ENCODE data around the gene SPA17. TPM values are rescaled to one million over a fixed set of nuclear protein-coding genes. Genes with fewer than 3 reads are reported as not detected.

The SPA17 gene
- polyA plus RNA-seq (2013, experiment 1 of 2): 7.0 TPM
- polyA plus RNA-seq (2013, experiment 2 of 2): 6.7 TPM

DNA sequence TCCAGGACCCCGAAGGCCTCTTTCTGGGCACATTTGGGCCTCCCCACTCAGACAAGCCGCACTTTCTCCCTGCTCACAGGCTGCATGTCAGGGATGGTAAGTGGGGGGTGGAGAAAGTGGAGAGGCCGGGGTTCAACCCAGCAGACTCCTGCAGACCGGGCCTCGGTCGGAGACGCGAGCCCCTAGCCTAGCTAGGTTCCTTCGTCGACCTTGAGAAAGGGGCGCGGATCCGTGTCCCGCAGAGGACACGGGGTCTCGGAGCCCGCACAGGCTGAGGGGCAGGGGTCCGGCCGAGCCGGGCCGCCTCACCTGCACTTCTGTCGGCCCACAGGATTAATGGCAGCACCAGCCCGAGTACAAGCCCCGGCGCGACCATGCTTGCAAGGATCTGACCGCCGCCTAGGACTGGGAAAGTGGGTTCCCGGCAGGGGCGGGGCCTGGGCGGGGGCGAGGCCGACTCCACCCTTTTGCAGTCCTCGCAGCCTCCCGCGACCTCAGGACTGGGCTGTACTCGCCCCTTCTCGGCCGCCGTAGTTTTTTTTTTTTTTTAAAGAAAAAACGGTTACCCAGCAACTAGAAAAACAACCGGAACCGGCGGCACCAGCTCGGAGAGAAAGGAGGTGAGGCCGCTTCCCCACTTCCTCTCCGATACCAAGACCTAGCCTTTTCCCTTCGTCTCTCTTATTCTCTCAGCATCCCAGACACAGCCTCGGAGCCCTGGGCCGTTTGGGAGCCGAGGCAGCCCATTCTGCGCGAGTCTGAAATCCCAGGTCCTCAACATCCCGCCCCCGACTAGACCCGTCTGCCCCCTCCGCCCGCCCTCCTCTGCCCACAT is at the start of gene SPA17, which contains the start of gene SIAE:
Gene SPA17 (plus strand): TSS at position 572 of the 835 bp plus-strand sequence. CDS start 1,361 bp downstream, outside the sequence.
Gene SIAE (minus strand): TSS at position 407 of the 835 bp plus-strand sequence. CDS start 31 bp downstream, at position 376.
- no CpG with 5 or more reads among the region's 58 CpGs for WGBS (ENCODE audit: extremely low coverage, insufficient coverage, low lambda C conversion rate)
- Histone ChIP-seq H2BK15ac (replicated peaks; ENCODE audit: low read depth) (no peak within 1 kb of the TSS), H3K9ac (ENCODE audit: low read length) (peak within 1 kb of the TSS; percentile 67), H3K36me3 (ENCODE audit: control insufficient read depth, insufficient read depth, low read length) (no peaks in the 10 kb centered on the region), H3K27ac (ENCODE audit: low read depth, low read length) (no peak within 1 kb of the TSS), H2BK120ac (ENCODE audit: low read depth, low read length) (no peak within 1 kb of the TSS), H3K4ac (ENCODE audit: low read depth, low read length) (no peak within 1 kb of the TSS), H3K23ac (ENCODE audit: low read length) (no peak within 1 kb of the TSS), H3K79me2 (ENCODE audit: control insufficient read depth, insufficient read depth, low read length) (no peaks in the 10 kb centered on the region), H4K5ac (ENCODE audit: low read length) (peak within 1 kb of the TSS; percentile 56), H4K8ac (ENCODE audit: low read depth, low read length) (peak within 1 kb of the TSS; percentile 99), H3K18ac (ENCODE audit: low read length) (peak within 1 kb of the TSS; percentile 73), H3K4me1 (ENCODE audit: control insufficient read depth, low read depth, low read length) (no peaks in the 10 kb centered on the region), H3K27me3 (ENCODE audit: insufficient read depth, low read length, poor library complexity) (peaks cover 5% of the 10 kb centered on the region), H3K4me3 (ENCODE audit: low read length) (peak within 1 kb of the TSS; percentile 85), H3K56ac (ENCODE audit: low read length) (peak within 1 kb of the TSS; percentile 90), H3K4me2 (ENCODE audit: low read length) (peak within 1 kb of the TSS; percentile 66), H2BK5ac (ENCODE audit: low read length) (no peak within 1 kb of the TSS), H3K79me1 (ENCODE audit: low read length) (no peaks in the 10 kb centered on the region), H2AK5ac (ENCODE audit: low read length) (no peak within 1 kb of the TSS)
- DNase-seq: peak; percentile 98

GRCh38 chr11:124625504-124626168 is 48.1 kb upstream of the SPA17 start:
- no peak overlapping the region for H3K23ac ChIP-seq (ENCODE audit: low read length)
- H2AK5ac ChIP-seq (ENCODE audit: low read length): no peak overlapping the region
- H4K8ac ChIP-seq (ENCODE audit: low read depth, low read length): no peak overlapping the region
- H2BK15ac ChIP-seq (replicated peaks; ENCODE audit: low read depth): no peak overlapping the region
- no peak overlapping the region for H3K4me2 ChIP-seq (ENCODE audit: low read length)
- no peak overlapping the region for H3K4me3 ChIP-seq (ENCODE audit: low read length)
- peaks cover 3% of the 10 kb centered on the region for H3K36me3 ChIP-seq (ENCODE audit: control insufficient read depth, insufficient read depth, low read length)
- H3K79me1 ChIP-seq (ENCODE audit: low read length): peaks cover 7% of the 10 kb centered on the region
- H3K18ac ChIP-seq (ENCODE audit: low read length): no peak overlapping the region
- DNase-seq: no peak
- H3K27ac ChIP-seq (ENCODE audit: low read depth, low read length): no peak overlapping the region
- H4K5ac ChIP-seq (ENCODE audit: low read length): no peak overlapping the region
- no peak overlapping the region for H3K56ac ChIP-seq (ENCODE audit: low read length)
- no peak overlapping the region for H2BK5ac ChIP-seq (ENCODE audit: low read length)
- H3K4ac ChIP-seq (ENCODE audit: low read depth, low read length): no peak overlapping the region
- H2BK120ac ChIP-seq (ENCODE audit: low read depth, low read length): no peak overlapping the region
- no peaks in the 10 kb centered on the region for H3K27me3 ChIP-seq (ENCODE audit: insufficient read depth, low read length, poor library complexity)
- peaks cover 9% of the 10 kb centered on the region for H3K79me2 ChIP-seq (ENCODE audit: control insufficient read depth, insufficient read depth, low read length)
- no peak overlapping the region for H3K9ac ChIP-seq (ENCODE audit: low read length)
- whole genome bisulfite sequencing (ENCODE audit: extremely low coverage, insufficient coverage, low lambda C conversion rate): no CpG with 5 or more reads among the region's 3 CpGs
- H3K4me1 ChIP-seq (ENCODE audit: control insufficient read depth, low read depth, low read length): peaks cover 2% of the 10 kb centered on the region

GRCh38 chr11:124627546-124627945 is 46.2 kb upstream of the SPA17 start:
- no peak for DNase-seq
- peaks cover 5% of the 10 kb centered on the region for H3K36me3 ChIP-seq (ENCODE audit: control insufficient read depth, insufficient read depth, low read length)
- WGBS (ENCODE audit: extremely low coverage, insufficient coverage, low lambda C conversion rate): no CpG with 5 or more reads among the region's 5 CpGs

DNA sequence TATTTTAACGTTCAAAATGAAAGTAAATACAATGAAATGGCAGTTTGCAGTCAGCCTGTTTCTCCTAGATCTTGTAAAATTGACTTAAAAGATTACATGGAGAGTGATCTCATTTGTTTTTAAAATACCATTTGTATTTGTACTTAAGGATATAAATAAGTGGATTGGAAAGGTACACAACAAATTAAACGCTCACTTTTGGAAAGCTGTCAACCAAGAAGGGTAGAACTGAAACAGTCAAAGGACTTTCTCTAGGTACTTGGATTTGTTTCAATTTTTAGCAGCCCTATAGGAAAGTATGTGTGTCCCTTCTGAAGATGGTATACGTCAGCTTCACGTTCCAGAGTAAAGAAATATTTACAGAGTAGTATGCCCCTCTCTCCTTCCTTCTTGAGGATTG is 43.7 kb upstream of the SPA17 start:
- Histone ChIP-seq H2BK120ac (ENCODE audit: low read depth, low read length) (no peak overlapping the region), H4K5ac (ENCODE audit: low read length) (no peak overlapping the region), H3K56ac (ENCODE audit: low read length) (no peak overlapping the region), H3K79me1 (ENCODE audit: low read length) (peaks cover under 1% of the 10 kb centered on the region), H3K4me3 (ENCODE audit: low read length) (no peak overlapping the region), H3K27me3 (ENCODE audit: insufficient read depth, low read length, poor library complexity) (no peaks in the 10 kb centered on the region), H3K4me1 (ENCODE audit: control insufficient read depth, low read depth, low read length) (no peaks in the 10 kb centered on the region), H3K79me2 (ENCODE audit: control insufficient read depth, insufficient read depth, low read length) (no peaks in the 10 kb centered on the region), H3K18ac (ENCODE audit: low read length) (no peak overlapping the region), H3K9ac (ENCODE audit: low read length) (no peak overlapping the region), H2AK5ac (ENCODE audit: low read length) (no peak overlapping the region), H3K27ac (ENCODE audit: low read depth, low read length) (no peak overlapping the region), H2BK5ac (ENCODE audit: low read length) (no peak overlapping the region), H3K4ac (ENCODE audit: low read depth, low read length) (no peak overlapping the region), H3K36me3 (ENCODE audit: control insufficient read depth, insufficient read depth, low read length) (peaks cover 5% of the 10 kb centered on the region), H3K23ac (ENCODE audit: low read length) (no peak overlapping the region), H3K4me2 (ENCODE audit: low read length) (no peak overlapping the region), H2BK15ac (replicated peaks; ENCODE audit: low read depth) (no peak overlapping the region), H4K8ac (ENCODE audit: low read depth, low read length) (no peak overlapping the region)
- no CpG with 5 or more reads among the region's 4 CpGs for WGBS (ENCODE audit: extremely low coverage, insufficient coverage, low lambda C conversion rate)
- DNase-seq: no peak

More at GRCh38 chr11:124627546-124627945, 46.2 kb upstream of the SPA17 start:
- Histone ChIP-seq H3K4ac (ENCODE audit: low read depth, low read length) (no peak overlapping the region), H2AK5ac (ENCODE audit: low read length) (no peak overlapping the region), H2BK5ac (ENCODE audit: low read length) (no peak overlapping the region), H4K5ac (ENCODE audit: low read length) (no peak overlapping the region), H3K27ac (ENCODE audit: low read depth, low read length) (no peak overlapping the region), H3K4me3 (ENCODE audit: low read length) (no peak overlapping the region), H2BK120ac (ENCODE audit: low read depth, low read length) (no peak overlapping the region), H3K23ac (ENCODE audit: low read length) (no peak overlapping the region), H3K56ac (ENCODE audit: low read length) (no peak overlapping the region), H2BK15ac (replicated peaks; ENCODE audit: low read depth) (no peak overlapping the region), H3K79me1 (ENCODE audit: low read length) (peaks cover 7% of the 10 kb centered on the region), H3K4me1 (ENCODE audit: control insufficient read depth, low read depth, low read length) (peaks cover 2% of the 10 kb centered on the region), H3K4me2 (ENCODE audit: low read length) (no peak overlapping the region), H3K27me3 (ENCODE audit: insufficient read depth, low read length, poor library complexity) (no peaks in the 10 kb centered on the region), H3K9ac (ENCODE audit: low read length) (no peak overlapping the region), H4K8ac (ENCODE audit: low read depth, low read length) (no peak overlapping the region), H3K18ac (ENCODE audit: low read length) (no peak overlapping the region), H3K79me2 (ENCODE audit: control insufficient read depth, insufficient read depth, low read length) (peaks cover 9% of the 10 kb centered on the region)

- DNase-seq: no peak
- H3K9ac ChIP-seq (ENCODE audit: low read length): no peak overlapping the region
- no peaks in the 10 kb centered on the region for H3K27me3 ChIP-seq (ENCODE audit: insufficient read depth, low read length, poor library complexity)
- no peak overlapping the region for H3K4ac ChIP-seq (ENCODE audit: low read depth, low read length)
- H4K5ac ChIP-seq (ENCODE audit: low read length): no peak overlapping the region
- no peaks in the 10 kb centered on the region for H3K4me1 ChIP-seq (ENCODE audit: control insufficient read depth, low read depth, low read length)
- WGBS (ENCODE audit: extremely low coverage, insufficient coverage, low lambda C conversion rate): no CpG with 5 or more reads among the region's 1 CpG
- H2AK5ac ChIP-seq (ENCODE audit: low read length): no peak overlapping the region
- no peak overlapping the region for H3K4me2 ChIP-seq (ENCODE audit: low read length)
- H3K36me3 ChIP-seq (ENCODE audit: control insufficient read depth, insufficient read depth, low read length): peaks cover 4% of the 10 kb centered on the region
- no peak overlapping the region for H3K4me3 ChIP-seq (ENCODE audit: low read length)
- no peak overlapping the region for H2BK15ac ChIP-seq (replicated peaks; ENCODE audit: low read depth)
- no peak overlapping the region for H3K27ac ChIP-seq (ENCODE audit: low read depth, low read length)
- no peak overlapping the region for H4K8ac ChIP-seq (ENCODE audit: low read depth, low read length)
- no peak overlapping the region for H3K18ac ChIP-seq (ENCODE audit: low read length)
- no peak overlapping the region for H2BK120ac ChIP-seq (ENCODE audit: low read depth, low read length)
- H3K56ac ChIP-seq (ENCODE audit: low read length): no peak overlapping the region
- no peak overlapping the region for H3K23ac ChIP-seq (ENCODE audit: low read length)
- no peaks in the 10 kb centered on the region for H3K79me1 ChIP-seq (ENCODE audit: low read length)
- no peaks in the 10 kb centered on the region for H3K79me2 ChIP-seq (ENCODE audit: control insufficient read depth, insufficient read depth, low read length)
- no peak overlapping the region for H2BK5ac ChIP-seq (ENCODE audit: low read length)
These were observed 40.3 kb upstream of the SPA17 start for GRCh38 chr11:124633355-124633754.

Measured in mesendoderm (in vitro differentiated cells).